HEK293 (cell line): ENCODE measurements around the gene ABHD16B.

Experiments used
- CTCF ChIA-PET: fragments of 350-600 bp; formaldehyde crosslinking; extraction: SDS; loops from one replicate; lab custom pipeline; 2021; ENCODE audit warnings: antibody characterized with exemption; lab: Yijun Ruan, JAX
- POLR2A ChIA-PET: fragments of 300-600 bp; formaldehyde crosslinking; extraction: SDS; loops from one replicate; lab custom pipeline; 2020; ENCODE audit warnings: antibody characterized with exemption, inconsistent platforms; lab: Yijun Ruan, JAX
- H3K27ac ChIP-seq: fragments of 200-500 bp; sonication (Bioruptor generic); 2 replicates; pipeline ENCODE4 v1.5.1; 2014; ENCODE audit warnings: low read depth, low read length, control low read depth, inconsistent platforms; ENCODE audit errors: extremely low read depth
- H3K36me3 ChIP-seq, 2 experiments: fragments of 200-500 bp in 1 of 2; sonication (Bioruptor generic) in 1 of 2; 1 replicate in 1 of 2; 2 replicates in 1 of 2; pipeline ENCODE4 v1.5.1; 2014 to 2017; ENCODE audit warnings: inconsistent platforms in 2 of 2, low read length in 2 of 2; ENCODE audit not compliant: control insufficient read depth in 2 of 2, insufficient read depth in 1 of 2
- H3K4me1 ChIP-seq: fragments of 200-500 bp; sonication (Bioruptor generic); 2 replicates; pipeline ENCODE4 v1.5.1; 2014; ENCODE audit warnings: mild to moderate bottlenecking, low read length, inconsistent platforms; ENCODE audit not compliant: control insufficient read depth, insufficient read depth
- H3K4me3 ChIP-seq: 2 replicates; pipeline ENCODE4 v1.5.1; 2011; ENCODE audit warnings: low read depth, mild to moderate bottlenecking, control low read depth, low read length, moderate library complexity
- H3K9me3 ChIP-seq: fragments of 200-500 bp; sonication (Bioruptor generic); 2 replicates; pipeline ENCODE4 v1.5.1; 2014; ENCODE audit warnings: low read depth, low read length, inconsistent platforms; ENCODE audit not compliant: control insufficient read depth, insufficient read depth
- GLIS1 ChIP-seq: fragments of 450-650 bp; formaldehyde crosslinking; IDR thresholded peaks from 2 replicates; pipeline ENCODE4 v1.5.1; 2016; ENCODE audit warnings: missing biosample characterization, missing genetic modification characterization
- KLF1 ChIP-seq: fragments of 450-650 bp; formaldehyde crosslinking; IDR thresholded peaks from 2 replicates; pipeline ENCODE4 v1.5.1; 2016; ENCODE audit warnings: missing biosample characterization, missing genetic modification characterization
- MEIS1 ChIP-seq: sonication (generic); formaldehyde crosslinking; IDR thresholded peaks from 2 replicates; pipeline ENCODE4 v1.8.1; 2022; ENCODE audit warnings: missing genetic modification reagents, mild to moderate bottlenecking, borderline replicate concordance
- RBAK ChIP-seq: fragments of 450-650 bp; formaldehyde crosslinking; IDR thresholded peaks from 2 replicates; pipeline ENCODE4 v1.5.1; 2016; ENCODE audit warnings: missing biosample characterization, missing genetic modification characterization
- SP2 ChIP-seq: fragments of 450-650 bp; formaldehyde crosslinking; IDR thresholded peaks from 2 replicates; pipeline ENCODE4 v1.5.1; 2016; ENCODE audit warnings: missing biosample characterization, missing genetic modification characterization
- SP3 ChIP-seq: fragments of 450-650 bp; formaldehyde crosslinking; IDR thresholded peaks from 2 replicates; pipeline ENCODE4 v1.5.1; 2016; ENCODE audit warnings: missing biosample characterization, missing genetic modification characterization
- TRIM28 ChIP-seq: IDR thresholded peaks from 2 replicates; pipeline ENCODE4 v1.6.1; 2011; ENCODE audit warnings: low read length, control low read depth, borderline replicate concordance
- ZBTB48 ChIP-seq: fragments of 450-650 bp; formaldehyde crosslinking; IDR thresholded peaks from 2 replicates; pipeline ENCODE4 v1.5.1; 2016; ENCODE audit warnings: missing biosample characterization, missing genetic modification characterization
- ZBTB8A ChIP-seq: fragments of 450-650 bp; formaldehyde crosslinking; IDR thresholded peaks from 2 replicates; pipeline ENCODE4 v1.5.1; 2016; ENCODE audit warnings: missing biosample characterization, missing genetic modification characterization
- ZFP37 ChIP-seq: fragments of 450-650 bp; formaldehyde crosslinking; IDR thresholded peaks from 2 replicates; pipeline ENCODE4 v1.5.1; 2016; ENCODE audit warnings: missing biosample characterization, missing genetic modification characterization
- ZFP41 ChIP-seq: fragments of 450-650 bp; formaldehyde crosslinking; IDR thresholded peaks from 2 replicates; pipeline ENCODE4 v1.5.1; 2016; ENCODE audit warnings: missing biosample characterization, missing genetic modification characterization, borderline replicate concordance
- ZIC2 ChIP-seq: fragments of 450-650 bp; formaldehyde crosslinking; IDR thresholded peaks from 2 replicates; pipeline ENCODE4 v1.5.1; 2016; ENCODE audit warnings: missing biosample characterization, missing genetic modification characterization
- ZNF114 ChIP-seq: fragments of 450-650 bp; formaldehyde crosslinking; IDR thresholded peaks from 2 replicates; pipeline ENCODE4 v1.5.0; 2017; ENCODE audit warnings: missing biosample characterization, missing genetic modification characterization
- ZNF2 ChIP-seq: fragments of 450-650 bp; formaldehyde crosslinking; IDR thresholded peaks from 2 replicates; pipeline ENCODE4 v1.5.1; 2016; ENCODE audit warnings: missing biosample characterization, missing genetic modification characterization
- ZNF239 ChIP-seq: fragments of 450-650 bp; formaldehyde crosslinking; IDR thresholded peaks from 2 replicates; pipeline ENCODE4 v1.5.1; 2016; ENCODE audit warnings: missing biosample characterization, missing genetic modification characterization
- ZNF311 ChIP-seq: fragments of 450-650 bp; formaldehyde crosslinking; IDR thresholded peaks from 2 replicates; pipeline ENCODE4 v1.5.1; 2017; ENCODE audit warnings: missing biosample characterization, missing genetic modification characterization, borderline replicate concordance
- ZNF341 ChIP-seq: fragments of 450-650 bp; formaldehyde crosslinking; IDR thresholded peaks from 2 replicates; pipeline ENCODE4; 2016; ENCODE audit warnings: low read depth, missing biosample characterization, missing genetic modification characterization
- ZNF398 ChIP-seq: fragments of 450-650 bp; formaldehyde crosslinking; IDR thresholded peaks from 2 replicates; pipeline ENCODE4 v1.5.1; 2017; ENCODE audit warnings: missing biosample characterization, missing genetic modification characterization
- ZNF423 ChIP-seq: fragments of 450-650 bp; formaldehyde crosslinking; IDR thresholded peaks from 2 replicates; pipeline ENCODE4 v1.5.1; 2016; ENCODE audit warnings: missing biosample characterization, missing genetic modification characterization
- ZNF449 ChIP-seq: fragments of 450-650 bp; formaldehyde crosslinking; IDR thresholded peaks from 2 replicates; pipeline ENCODE4 v1.5.1; 2017; ENCODE audit warnings: missing biosample characterization, mild to moderate bottlenecking, missing genetic modification characterization, moderate library complexity
- ZNF530 ChIP-seq: fragments of 450-650 bp; formaldehyde crosslinking; IDR thresholded peaks from 2 replicates; pipeline ENCODE4 v1.5.1; 2016; ENCODE audit warnings: low read depth, missing biosample characterization, missing genetic modification characterization
- ZNF548 ChIP-seq: fragments of 450-650 bp; formaldehyde crosslinking; IDR thresholded peaks from 2 replicates; pipeline ENCODE4 v1.5.1; 2016; ENCODE audit warnings: missing biosample characterization, missing genetic modification characterization
- ZNF549 ChIP-seq: fragments of 450-650 bp; IDR thresholded peaks from 2 replicates; pipeline ENCODE4 v1.5.1; 2018; ENCODE audit warnings: missing biosample characterization, missing genetic modification characterization, mild to moderate bottlenecking, inconsistent platforms, moderate library complexity
- ZNF600 ChIP-seq: fragments of 450-650 bp; formaldehyde crosslinking; IDR thresholded peaks from 2 replicates; pipeline ENCODE4 v1.5.1; 2016; ENCODE audit warnings: missing biosample characterization, missing genetic modification characterization
- ZNF623 ChIP-seq: fragments of 450-650 bp; formaldehyde crosslinking; IDR thresholded peaks from 2 replicates; pipeline ENCODE4 v1.5.1; 2016; ENCODE audit warnings: missing biosample characterization, missing genetic modification characterization
- ZNF704 ChIP-seq: fragments of 450-650 bp; formaldehyde crosslinking; IDR thresholded peaks from 2 replicates; pipeline ENCODE4 v1.5.1; 2016; ENCODE audit warnings: missing biosample characterization, missing genetic modification characterization
- ZNF776 ChIP-seq: fragments of 450-650 bp; formaldehyde crosslinking; IDR thresholded peaks from 2 replicates; pipeline ENCODE4 v1.5.0; 2017; ENCODE audit warnings: missing biosample characterization, missing genetic modification characterization, borderline replicate concordance
- ZNF792 ChIP-seq: fragments of 450-650 bp; formaldehyde crosslinking; IDR thresholded peaks from 2 replicates; pipeline ENCODE4 v1.5.1; 2016; ENCODE audit warnings: missing biosample characterization, missing genetic modification characterization
- ZSCAN4 ChIP-seq: fragments of 450-650 bp; formaldehyde crosslinking; IDR thresholded peaks from 2 replicates; pipeline ENCODE4 v1.5.1; 2017; ENCODE audit warnings: missing biosample characterization, missing genetic modification characterization
- TF ChIP-seq, protein P1 (sequence below): fragments of 450-650 bp; formaldehyde crosslinking; IDR thresholded peaks from 2 replicates; pipeline ENCODE4 v1.5.1; 2016; ENCODE audit warnings: missing biosample characterization, missing genetic modification characterization

The ABHD16B gene

GRCh38 chr20:63846128-63846771 lies 15.0 kb upstream of the ABHD16B start (continued):
- TF ChIP-seq, protein P1, sequence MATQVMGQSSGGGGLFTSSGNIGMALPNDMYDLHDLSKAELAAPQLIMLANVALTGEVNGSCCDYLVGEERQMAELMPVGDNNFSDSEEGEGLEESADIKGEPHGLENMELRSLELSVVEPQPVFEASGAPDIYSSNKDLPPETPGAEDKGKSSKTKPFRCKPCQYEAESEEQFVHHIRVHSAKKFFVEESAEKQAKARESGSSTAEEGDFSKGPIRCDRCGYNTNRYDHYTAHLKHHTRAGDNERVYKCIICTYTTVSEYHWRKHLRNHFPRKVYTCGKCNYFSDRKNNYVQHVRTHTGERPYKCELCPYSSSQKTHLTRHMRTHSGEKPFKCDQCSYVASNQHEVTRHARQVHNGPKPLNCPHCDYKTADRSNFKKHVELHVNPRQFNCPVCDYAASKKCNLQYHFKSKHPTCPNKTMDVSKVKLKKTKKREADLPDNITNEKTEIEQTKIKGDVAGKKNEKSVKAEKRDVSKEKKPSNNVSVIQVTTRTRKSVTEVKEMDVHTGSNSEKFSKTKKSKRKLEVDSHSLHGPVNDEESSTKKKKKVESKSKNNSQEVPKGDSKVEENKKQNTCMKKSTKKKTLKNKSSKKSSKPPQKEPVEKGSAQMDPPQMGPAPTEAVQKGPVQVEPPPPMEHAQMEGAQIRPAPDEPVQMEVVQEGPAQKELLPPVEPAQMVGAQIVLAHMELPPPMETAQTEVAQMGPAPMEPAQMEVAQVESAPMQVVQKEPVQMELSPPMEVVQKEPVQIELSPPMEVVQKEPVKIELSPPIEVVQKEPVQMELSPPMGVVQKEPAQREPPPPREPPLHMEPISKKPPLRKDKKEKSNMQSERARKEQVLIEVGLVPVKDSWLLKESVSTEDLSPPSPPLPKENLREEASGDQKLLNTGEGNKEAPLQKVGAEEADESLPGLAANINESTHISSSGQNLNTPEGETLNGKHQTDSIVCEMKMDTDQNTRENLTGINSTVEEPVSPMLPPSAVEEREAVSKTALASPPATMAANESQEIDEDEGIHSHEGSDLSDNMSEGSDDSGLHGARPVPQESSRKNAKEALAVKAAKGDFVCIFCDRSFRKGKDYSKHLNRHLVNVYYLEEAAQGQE (tag by site-specific recombination) = peak; percentile 61
- TF ChIP-seq ZFP41 (no peak), ZNF423 (tag by site-specific recombination) (peak; percentile 10; the same call in 1 of the 2 replicates), ZNF341 (tag by site-specific recombination) (peak; percentile 82), ZNF398 (peak; percentile 80), KLF1 (tag by site-specific recombination) (peak; percentile 68), ZFP37 (tag by site-specific recombination) (no peak), ZBTB48 (tag by site-specific recombination) (peak; percentile 81), ZBTB8A (tag by site-specific recombination) (peak; percentile 79), ZNF548 (no peak), SP3 (tag by site-specific recombination) (0 out of 2 replicates have a peak, but pooled peaks have one; percentile 31), ZNF600 (tag by site-specific recombination) (peak; percentile 55), ZNF449 (tag by site-specific recombination) (no peak), TRIM28 (no peak), SP2 (peak; percentile 42; the same call in 1 of the 2 replicates), ZIC2 (tag by site-specific recombination) (peak; percentile 71)
- TF ChIP-seq, all 188 proteins: peak for 25

DNA sequence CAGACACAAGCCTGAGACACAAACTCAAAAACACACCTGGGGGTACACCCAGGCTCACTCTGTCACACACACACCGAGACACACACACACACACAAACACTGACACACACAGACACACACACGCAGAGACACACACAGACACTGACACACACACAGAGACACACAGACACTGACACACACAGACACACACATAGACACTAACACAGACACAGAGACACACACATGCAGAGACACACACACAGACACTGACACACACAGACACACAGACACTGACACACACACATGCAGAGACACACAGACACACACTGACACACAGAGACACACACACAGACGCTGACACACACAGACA lies 14.4 kb upstream of the ABHD16B start:
- no peak overlapping the region for H3K4me3 ChIP-seq
- ChIA-PET POLR2A (interaction anchor here (0.6 kb wide), 1 partner anchor 37 kb away, joined by 3 read pairs; no protein-coding TSS in a partner anchor), CTCF (no interaction called here)
- H3K36me3 ChIP-seq = no peaks in the 10 kb centered on the region
- H3K4me1 ChIP-seq = no peaks in the 10 kb centered on the region
- no peaks in the 10 kb centered on the region for H3K9me3 ChIP-seq
- H3K27ac ChIP-seq = no peak overlapping the region
- no peak for TF ChIP-seq RBAK (tag by site-specific recombination)
- no peak for TF ChIP-seq ZNF114 (tag by site-specific recombination)
- TF ChIP-seq ZNF549 (tag by site-specific recombination) = no peak
- TF ChIP-seq ZNF776 (tag by site-specific recombination) = 0 out of 2 replicates have a peak, but pooled peaks have one; percentile 34
- no peak for TF ChIP-seq ZNF704 (tag by site-specific recombination)
- no peak for TF ChIP-seq ZNF623 (tag by site-specific recombination)
- TF ChIP-seq ZNF2 (tag by site-specific recombination) = no peak
- no peak for TF ChIP-seq ZNF530
- no peak for TF ChIP-seq MEIS1
- 0 out of 2 replicates have a peak, but pooled peaks have one; percentile 87 for TF ChIP-seq ZNF311
- TF ChIP-seq ZNF792 (tag by site-specific recombination) = no peak
- peak; percentile 36; the same call in 1 of the 2 replicates for TF ChIP-seq GLIS1 (tag by site-specific recombination)
- peak; percentile 100 for TF ChIP-seq ZSCAN4 (tag by site-specific recombination)
- TF ChIP-seq ZNF239 = 0 out of 2 replicates have a peak, but pooled peaks have one; percentile 10
